ENCODE results near the gene GARRE1. TPM values are rescaled to one million over a fixed set of nuclear protein-coding genes. Genes with fewer than 3 reads are reported as not detected.

GARRE1 gene
- total and polyA plus RNA-seq, 2 experiments from 2014 or later = 9.0 to 16.3 TPM

DNA sequence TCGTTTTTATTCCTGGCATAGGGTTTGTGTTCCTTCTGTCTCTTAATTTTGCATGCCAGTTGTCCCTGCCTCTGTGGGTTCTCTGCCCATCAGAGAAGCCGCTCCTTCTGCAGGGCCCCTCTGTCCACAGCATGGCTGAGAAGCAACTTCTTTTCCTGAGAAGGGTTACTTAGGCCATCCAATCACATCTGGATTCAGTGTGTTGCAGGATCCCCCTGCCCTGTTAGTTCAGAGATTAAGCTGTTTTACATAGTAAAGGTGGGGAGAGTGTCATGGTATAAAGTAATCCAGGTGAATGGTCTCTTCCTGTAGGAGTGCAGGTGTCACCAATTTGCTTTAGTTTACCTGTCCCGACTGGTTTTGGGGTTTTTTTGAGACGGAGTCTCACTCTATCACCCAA, 22.9 kb upstream of the GARRE1 start:
- Histone ChIP-seq H2AFZ (no peak overlapping the region), H3K4me2 (no peak overlapping the region), H3K4me3 (no peak overlapping the region), H3K9me3 (ENCODE audit: low read depth) (no peaks in the 10 kb centered on the region), H3K36me3 (replicated peaks; ENCODE audit: insufficient read depth, low read depth) (no peaks in the 10 kb centered on the region), H3K27ac (no peak overlapping the region), H3K9me2 (replicated peaks; ENCODE audit: insufficient read depth) (no peaks in the 10 kb centered on the region), H3K4me1 (ENCODE audit: insufficient read depth) (no peaks in the 10 kb centered on the region), H3K27me3 (no peaks in the 10 kb centered on the region), H3K79me2 (peaks cover 6% of the 10 kb centered on the region), H4K20me1 (ENCODE audit: insufficient read depth, poor library complexity, severe bottlenecking) (no peaks in the 10 kb centered on the region)
- no peak for TF ChIP-seq EZH2phosphoT487 (IDR thresholded peaks at IDR 0.05; ENCODE audit: low read depth, severe bottlenecking, unreplicated experiment)
- no peak for DNase-seq (ENCODE audit: low spot score)
- WGBS (ENCODE audit: low lambda C conversion rate, missing lambda C conversion rate) = 96% methylated on average over 4 of the region's 4 CpGs

DNA sequence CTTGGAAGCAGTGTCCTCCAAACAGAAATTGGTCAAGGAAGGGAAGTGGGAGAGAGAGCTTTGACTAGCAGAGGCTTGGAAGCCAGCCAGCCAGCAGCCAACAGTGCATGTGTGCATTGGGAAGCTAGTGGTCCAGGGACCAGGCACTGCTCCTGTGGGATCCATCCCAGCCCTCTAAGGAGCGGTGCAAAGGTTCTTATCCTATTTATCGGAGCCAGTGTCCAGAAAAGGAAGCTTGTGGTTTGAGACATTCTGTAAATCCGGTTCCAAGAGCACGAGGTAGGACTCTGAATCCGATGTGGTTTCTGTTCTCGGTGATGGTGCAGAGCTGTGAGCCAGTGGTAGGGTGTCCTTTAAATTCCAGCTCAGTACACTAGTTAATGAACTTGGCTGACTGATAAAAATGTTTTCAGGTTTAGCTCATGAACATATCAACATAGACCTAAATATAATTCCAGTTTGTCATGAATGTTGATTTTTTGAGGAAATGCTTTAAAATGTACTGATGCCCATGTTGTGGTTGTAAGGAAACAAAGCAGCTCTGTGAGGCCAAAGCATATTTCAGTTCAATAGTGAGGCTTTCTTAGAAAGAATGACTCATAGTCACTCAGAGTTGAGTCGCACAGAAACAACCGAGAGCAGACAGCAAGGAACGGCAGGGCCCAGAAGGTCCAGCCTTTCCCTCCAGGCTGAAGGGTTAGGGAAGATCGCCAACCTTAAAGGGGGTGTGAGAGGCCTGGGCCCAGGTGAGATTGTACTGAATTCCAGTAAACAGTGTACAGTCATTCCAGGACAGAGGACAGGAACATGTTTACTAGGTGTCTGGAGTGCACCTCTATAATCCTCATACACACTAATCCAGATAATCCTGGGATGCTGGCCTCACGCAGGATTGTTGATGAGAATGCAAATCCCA, 21.5 kb upstream of the GARRE1 start:
- H3K36me3 ChIP-seq (replicated peaks; ENCODE audit: insufficient read depth, low read depth) = no peaks in the 10 kb centered on the region
- H3K27me3 ChIP-seq = no peaks in the 10 kb centered on the region
- H3K9me3 ChIP-seq (ENCODE audit: low read depth) = no peaks in the 10 kb centered on the region
- H3K9me2 ChIP-seq (replicated peaks; ENCODE audit: insufficient read depth) = no peaks in the 10 kb centered on the region
- peak overlapping the region; percentile 18 for H3K27ac ChIP-seq
- no peak for TF ChIP-seq EZH2phosphoT487 (IDR thresholded peaks at IDR 0.05; ENCODE audit: low read depth, severe bottlenecking, unreplicated experiment)
- TF ChIP-seq, protein P1, sequence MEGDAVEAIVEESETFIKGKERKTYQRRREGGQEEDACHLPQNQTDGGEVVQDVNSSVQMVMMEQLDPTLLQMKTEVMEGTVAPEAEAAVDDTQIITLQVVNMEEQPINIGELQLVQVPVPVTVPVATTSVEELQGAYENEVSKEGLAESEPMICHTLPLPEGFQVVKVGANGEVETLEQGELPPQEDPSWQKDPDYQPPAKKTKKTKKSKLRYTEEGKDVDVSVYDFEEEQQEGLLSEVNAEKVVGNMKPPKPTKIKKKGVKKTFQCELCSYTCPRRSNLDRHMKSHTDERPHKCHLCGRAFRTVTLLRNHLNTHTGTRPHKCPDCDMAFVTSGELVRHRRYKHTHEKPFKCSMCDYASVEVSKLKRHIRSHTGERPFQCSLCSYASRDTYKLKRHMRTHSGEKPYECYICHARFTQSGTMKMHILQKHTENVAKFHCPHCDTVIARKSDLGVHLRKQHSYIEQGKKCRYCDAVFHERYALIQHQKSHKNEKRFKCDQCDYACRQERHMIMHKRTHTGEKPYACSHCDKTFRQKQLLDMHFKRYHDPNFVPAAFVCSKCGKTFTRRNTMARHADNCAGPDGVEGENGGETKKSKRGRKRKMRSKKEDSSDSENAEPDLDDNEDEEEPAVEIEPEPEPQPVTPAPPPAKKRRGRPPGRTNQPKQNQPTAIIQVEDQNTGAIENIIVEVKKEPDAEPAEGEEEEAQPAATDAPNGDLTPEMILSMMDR (IDR thresholded peaks at IDR 0.05; ENCODE audit: poor library complexity) = no peak
- TF ChIP-seq EZH2 (IDR thresholded peaks at IDR 0.05; ENCODE audit: borderline replicate concordance) = no peak
- H2AFZ ChIP-seq = no peak overlapping the region
- H3K79me2 ChIP-seq = peaks cover 6% of the 10 kb centered on the region
- DNase-seq (ENCODE audit: low spot score) = peak; percentile 49
- 71% methylated on average over 11 of the region's 11 CpGs for WGBS (ENCODE audit: low lambda C conversion rate, missing lambda C conversion rate)
- H3K4me2 ChIP-seq = no peak overlapping the region
- no peaks in the 10 kb centered on the region for H3K4me1 ChIP-seq (ENCODE audit: insufficient read depth)
- H4K20me1 ChIP-seq (ENCODE audit: insufficient read depth, poor library complexity, severe bottlenecking) = no peaks in the 10 kb centered on the region
- no peak overlapping the region for H3K4me3 ChIP-seq

DNA sequence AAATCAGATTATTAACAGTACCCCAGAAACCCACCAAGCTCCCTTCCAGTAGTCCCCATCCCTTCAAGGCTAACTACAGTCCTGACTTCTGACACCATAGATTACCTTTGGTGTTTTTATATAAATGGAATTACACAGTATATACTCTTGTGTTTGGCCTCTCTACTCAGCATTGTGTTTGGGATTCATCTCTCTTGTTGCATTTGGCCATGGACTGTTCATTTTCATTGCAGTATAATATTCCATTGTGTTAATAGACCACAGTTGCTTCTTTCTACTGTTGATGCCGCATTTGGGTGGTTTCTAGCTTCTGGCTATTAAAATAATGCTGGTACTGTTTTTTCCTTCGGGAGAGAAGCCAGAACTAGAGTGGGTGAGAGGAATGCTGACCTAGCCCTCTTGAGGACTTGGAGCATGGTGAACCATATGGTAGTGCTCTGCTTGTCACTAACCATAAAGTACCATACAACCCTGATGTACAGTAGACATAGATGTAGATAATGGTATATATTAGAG, 18.9 kb upstream of the GARRE1 start:
- no peak for DNase-seq (ENCODE audit: low spot score)
- H3K36me3 ChIP-seq (replicated peaks; ENCODE audit: insufficient read depth, low read depth) = no peaks in the 10 kb centered on the region
- 95% methylated on average over 2 of the region's 2 CpGs for WGBS (ENCODE audit: low lambda C conversion rate, missing lambda C conversion rate)
- H3K4me3 ChIP-seq = no peak overlapping the region
- H3K9me2 ChIP-seq (replicated peaks; ENCODE audit: insufficient read depth) = no peaks in the 10 kb centered on the region
- H2AFZ ChIP-seq = no peak overlapping the region
- H3K4me1 ChIP-seq (ENCODE audit: insufficient read depth) = no peaks in the 10 kb centered on the region
- H3K79me2 ChIP-seq = peaks cover 6% of the 10 kb centered on the region
- H3K27ac ChIP-seq = peak overlapping the region; percentile 55
- H3K9me3 ChIP-seq (ENCODE audit: low read depth) = no peaks in the 10 kb centered on the region
- no peaks in the 10 kb centered on the region for H4K20me1 ChIP-seq (ENCODE audit: insufficient read depth, poor library complexity, severe bottlenecking)
- TF ChIP-seq, protein P1 (IDR thresholded peaks at IDR 0.05; ENCODE audit: poor library complexity) = no peak
- TF ChIP-seq EZH2phosphoT487 (IDR thresholded peaks at IDR 0.05; ENCODE audit: low read depth, severe bottlenecking, unreplicated experiment) (no peak), EZH2 (IDR thresholded peaks at IDR 0.05; ENCODE audit: borderline replicate concordance) (no peak)
- H3K27me3 ChIP-seq = no peaks in the 10 kb centered on the region
- no peak overlapping the region for H3K4me2 ChIP-seq
